Endometrial microvascular endothelial cells (primary cell): ENCODE measurements around the gene MBD3L2B. TPM values are rescaled to one million over a fixed set of nuclear protein-coding genes. Genes with fewer than 3 reads are reported as not detected.
"Not testable (repeated sequence)": the region's sequence is repeated elsewhere in the genome, so short reads cannot be mapped to it uniquely, and the experiment has no call there.

ENCODE experiments used
- in situ Hi-C: cut with HindIII; loops from 2 replicates; pipeline ENCODE4 v1.10.0; 2017; ENCODE audit warnings: low sequenced_read_pairs, low pct_unique_long_range_greater_than_20kb; ENCODE audit errors: inconsistent ontology term
- total RNA-seq: library from RNA; depleted of rRNA; stranded (reverse); fragments of >200 nt; gene quantifications from one replicate; pipeline ENCODE4 v1.2.3, GENCODE V29; 2015; ENCODE audit errors: inconsistent ontology term

MBD3L2B gene
- total RNA-seq, 1 donor from 2014 or later, result not detected

GRCh38 chr19:7028790-7029189 is 7.6 kb upstream of the MBD3L2B start:
- in situ Hi-C loops, result not testable (repeated sequence)

- in situ Hi-C loops, result no loop called here
These were observed 2.4 kb downstream of the MBD3L2B start for GRCh38 chr19:7018828-7019227.

DNA sequence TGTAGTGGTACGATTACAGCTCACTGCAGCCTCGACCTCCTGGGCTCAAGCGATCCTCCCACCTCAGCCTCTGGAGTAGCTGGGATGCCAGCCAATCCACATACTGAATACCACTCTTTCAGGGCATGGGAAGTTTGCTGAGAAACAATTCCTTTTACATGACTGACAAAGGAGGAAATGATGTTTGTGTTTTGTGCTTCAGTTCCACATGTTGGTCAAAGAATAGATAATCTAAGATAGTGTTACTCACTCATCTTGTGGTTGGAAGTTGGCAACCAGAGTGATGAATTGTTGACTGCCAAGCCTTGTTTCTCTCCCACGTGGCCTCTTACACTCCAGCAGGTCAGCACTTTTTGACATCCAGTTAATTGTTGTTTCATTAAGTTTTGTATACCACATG is 7.6 kb downstream of the MBD3L2B start:
- in situ Hi-C loops, result no loop called here

DNA sequence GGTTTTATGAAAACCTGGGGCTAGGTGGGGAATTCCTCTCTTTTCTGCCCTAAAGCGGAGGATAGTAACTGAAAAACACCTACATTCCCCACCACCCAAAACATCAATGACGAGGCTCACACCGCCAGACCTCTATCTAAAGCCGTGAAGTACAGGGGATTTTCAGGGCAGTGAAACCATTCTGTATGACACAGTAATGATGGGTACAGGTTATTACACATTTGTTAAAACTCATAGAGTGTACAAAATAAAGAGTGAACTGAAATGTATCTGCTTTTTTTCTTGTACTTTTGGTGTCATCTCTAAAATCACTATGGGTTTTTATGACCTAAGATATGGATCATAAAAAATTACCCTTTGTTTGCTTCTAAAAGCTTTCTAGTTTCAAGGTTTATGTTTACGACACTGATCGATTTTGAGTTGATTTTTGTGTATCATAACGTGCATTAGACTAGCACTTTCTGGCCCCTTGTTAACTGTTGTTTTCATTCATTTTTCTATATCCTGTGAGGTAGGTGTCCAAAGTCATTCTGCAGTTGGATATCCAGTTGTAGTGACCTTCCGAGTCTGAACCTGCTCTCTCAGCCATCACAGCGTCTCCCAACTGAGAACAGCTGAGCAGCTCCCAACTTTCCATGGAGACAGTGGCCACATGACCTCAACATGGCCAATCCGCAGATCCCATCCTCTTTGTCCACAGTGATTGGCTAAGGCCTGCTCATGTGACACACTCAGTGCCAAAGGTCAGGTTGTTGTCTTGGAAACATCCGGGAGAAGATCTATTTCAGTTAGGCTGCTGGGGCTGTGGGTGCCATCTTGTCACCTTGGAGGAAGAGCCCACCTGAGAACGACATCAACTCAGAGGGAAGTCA is 10.3 kb downstream of the MBD3L2B start:
- in situ Hi-C loops, result no loop called here

DNA sequence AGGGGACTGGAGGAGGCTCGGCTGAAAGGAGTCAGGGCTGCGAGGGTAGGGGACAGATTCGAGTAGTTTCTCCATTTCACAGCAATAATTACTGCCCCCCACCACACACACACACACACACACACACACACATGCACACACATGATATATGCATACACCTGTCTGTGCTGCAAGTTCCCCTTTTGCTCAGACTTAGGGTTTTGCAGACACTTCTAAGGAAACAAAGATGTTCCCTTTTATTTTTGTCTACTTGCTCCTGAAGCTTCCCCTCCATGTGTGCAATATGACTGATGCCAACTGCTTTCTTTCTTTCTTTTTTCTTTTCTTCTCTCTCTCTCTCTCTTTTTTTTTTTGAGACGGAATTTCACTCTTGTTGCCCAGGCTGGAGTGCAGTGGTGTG is 13.4 kb downstream of the MBD3L2B start:
- in situ Hi-C loops, result no loop called here

DNA sequence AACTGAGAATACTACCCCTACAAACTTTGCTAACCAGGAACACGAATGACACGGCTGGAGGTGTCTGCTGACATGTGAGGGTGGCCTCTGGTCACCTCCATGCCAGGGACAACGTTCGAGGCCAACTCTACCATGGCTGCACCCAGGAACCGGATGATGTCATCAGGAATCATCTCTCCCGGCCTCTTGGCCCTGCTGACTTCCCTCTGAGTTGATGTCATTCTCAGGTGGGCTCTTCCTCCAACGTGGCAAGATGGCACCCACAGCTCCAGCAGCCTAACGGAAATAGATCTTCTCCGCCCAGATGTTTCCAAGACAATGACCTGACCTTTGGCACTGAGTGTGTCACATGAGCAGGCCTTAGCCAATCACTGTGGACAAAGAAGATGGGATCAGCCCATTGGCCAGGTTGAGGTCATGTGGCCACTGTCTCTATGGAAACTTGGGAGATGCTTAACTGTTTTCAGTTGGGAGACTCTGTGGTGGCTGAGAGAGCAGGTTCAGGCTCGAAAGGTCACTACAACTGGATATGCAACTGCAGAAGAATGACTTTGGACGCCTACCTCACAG is 15.0 kb downstream of the MBD3L2B start:
- in situ Hi-C loops, result no loop called here

DNA sequence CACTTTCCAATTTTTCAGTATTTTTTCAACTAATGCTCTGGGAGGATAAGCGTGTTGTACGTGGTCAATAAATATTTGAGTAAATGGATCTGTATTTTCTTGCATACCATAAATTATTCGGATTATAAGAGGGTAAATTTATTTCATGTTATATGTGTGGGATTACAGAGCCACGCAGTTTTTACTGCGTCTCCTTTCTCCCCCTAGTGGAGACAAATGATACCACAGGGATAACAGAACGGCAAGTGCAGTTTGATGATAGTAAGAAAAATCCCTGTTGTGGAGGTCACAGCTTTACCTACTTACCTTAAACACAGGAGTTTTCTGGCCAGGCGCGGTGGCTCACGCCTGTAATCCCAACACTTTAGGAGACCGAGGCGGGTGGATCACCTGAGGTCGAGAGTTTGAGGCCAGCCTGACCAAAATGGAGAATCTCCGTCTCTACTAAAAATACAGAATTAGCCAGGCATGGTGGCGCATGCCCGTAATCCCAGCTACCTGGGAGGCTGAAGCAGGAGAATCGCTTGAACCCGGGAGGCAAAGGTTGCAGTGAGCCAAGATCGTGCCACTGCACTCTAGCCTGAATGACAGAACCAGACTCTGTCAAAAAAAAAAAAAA is 16.8 kb downstream of the MBD3L2B start:
- in situ Hi-C loops, result no loop called here

DNA sequence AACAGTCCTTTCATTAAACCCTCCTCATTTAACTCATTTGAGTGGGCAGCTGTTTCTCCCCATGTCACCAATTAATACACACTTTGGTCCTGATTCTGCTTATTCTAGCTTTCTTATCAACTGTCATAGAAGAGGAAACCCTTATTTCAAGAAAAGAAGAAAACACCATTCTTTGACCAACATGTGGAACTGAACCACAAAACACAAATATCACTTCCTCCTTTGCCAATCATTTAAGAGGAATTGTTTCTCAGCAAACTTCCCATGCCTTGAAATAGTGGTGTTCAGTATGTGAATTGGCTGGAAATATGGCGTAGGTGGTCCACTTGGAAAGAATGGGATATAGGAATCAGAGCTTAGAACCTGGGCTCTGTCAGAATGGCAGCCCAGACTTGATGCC is 20.4 kb downstream of the MBD3L2B start:
- in situ Hi-C loops, result no loop called here

GRCh38 chr19:7000333-7000732 is 20.9 kb downstream of the MBD3L2B start:
- in situ Hi-C loops, result no loop called here

- in situ Hi-C loops, result no loop called here
These were observed 21.3 kb downstream of the MBD3L2B start for GRCh38 chr19:6999933-7000332.

DNA sequence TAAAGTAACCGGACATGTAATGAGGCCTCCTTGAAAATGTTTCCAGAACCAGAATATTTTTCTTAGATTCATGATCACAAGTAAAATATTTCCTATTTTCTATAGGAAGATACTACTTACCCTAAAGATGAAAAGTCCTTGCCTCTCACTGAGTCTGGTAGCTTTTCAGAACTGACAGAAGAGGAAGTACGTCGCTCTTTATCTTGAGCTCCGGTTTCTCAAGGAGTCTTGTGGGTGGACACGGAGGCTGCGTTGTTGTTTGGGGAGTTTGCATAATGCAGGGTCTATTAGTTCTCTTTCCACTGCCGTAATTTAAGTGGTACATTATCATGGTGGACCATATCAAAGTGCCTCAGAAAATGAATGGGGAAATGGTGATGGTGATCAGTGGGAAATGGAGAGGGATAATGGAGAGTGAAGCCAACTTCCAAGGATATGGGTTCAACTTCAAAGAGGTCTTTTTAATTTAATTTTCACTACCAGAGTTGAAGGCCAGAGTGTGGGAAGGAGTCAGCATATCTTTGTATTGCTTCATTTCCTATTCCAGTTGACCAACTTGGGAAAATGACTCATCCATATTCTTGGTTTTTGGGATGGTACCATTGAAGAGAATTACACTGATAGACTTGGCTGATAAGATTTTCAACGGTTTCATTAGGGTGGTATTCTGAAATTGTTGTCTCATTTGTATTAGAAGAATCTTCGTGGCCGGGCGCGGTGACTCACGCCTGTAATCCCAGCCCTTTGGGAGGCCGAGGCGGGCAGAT is 23.4 kb downstream of the MBD3L2B start:
- in situ Hi-C loops, result no loop called here

DNA sequence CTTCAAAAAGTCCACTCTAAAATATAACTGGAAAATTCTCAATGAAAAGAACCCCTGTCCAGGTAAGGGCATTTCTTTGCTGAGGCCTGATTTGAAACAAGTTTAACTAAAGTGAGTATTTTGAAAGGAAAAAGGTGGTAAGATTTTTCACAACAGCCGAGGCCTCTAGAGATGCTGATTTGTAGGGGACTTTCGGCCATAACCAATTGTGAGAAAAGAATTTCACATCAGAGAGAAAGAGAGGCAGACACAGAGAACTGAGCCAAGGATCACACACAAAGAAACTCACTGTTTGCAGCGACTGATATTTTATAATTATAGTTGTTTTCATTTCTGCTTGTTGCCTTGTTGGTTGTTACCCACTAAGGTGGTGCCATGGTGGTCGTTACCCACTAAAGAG is 24.4 kb downstream of the MBD3L2B start:
- in situ Hi-C loops, result no loop called here

- in situ Hi-C loops, result no loop called here
These were observed 26.2 kb downstream of the MBD3L2B start for GRCh38 chr19:6995054-6995453.

GRCh38 chr19:6988257-6988656 is 33.0 kb downstream of the MBD3L2B start:
- in situ Hi-C loops, result no loop called here

GRCh38 chr19:6987850-6988249 is 33.4 kb downstream of the MBD3L2B start:
- in situ Hi-C loops, result no loop called here

DNA sequence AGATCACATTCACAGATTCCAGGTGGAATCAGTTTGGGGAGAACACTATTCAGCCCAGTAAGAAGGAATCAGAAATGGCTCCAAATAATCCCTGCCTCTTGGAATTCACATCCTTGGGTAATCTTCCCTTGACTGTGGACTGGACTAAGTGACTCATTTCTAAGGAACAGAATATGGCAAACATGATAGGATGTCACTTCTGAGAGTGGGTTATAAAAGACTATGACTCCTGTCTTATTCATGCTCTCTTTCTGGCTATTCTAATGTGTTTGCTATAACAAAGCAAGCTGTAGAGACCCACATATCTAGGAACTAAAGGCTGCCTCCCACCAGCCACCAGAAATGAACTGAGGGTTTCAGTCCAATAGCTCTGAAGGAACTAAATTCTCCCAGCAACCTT is 37.8 kb downstream of the MBD3L2B start:
- in situ Hi-C loops, result no loop called here

DNA sequence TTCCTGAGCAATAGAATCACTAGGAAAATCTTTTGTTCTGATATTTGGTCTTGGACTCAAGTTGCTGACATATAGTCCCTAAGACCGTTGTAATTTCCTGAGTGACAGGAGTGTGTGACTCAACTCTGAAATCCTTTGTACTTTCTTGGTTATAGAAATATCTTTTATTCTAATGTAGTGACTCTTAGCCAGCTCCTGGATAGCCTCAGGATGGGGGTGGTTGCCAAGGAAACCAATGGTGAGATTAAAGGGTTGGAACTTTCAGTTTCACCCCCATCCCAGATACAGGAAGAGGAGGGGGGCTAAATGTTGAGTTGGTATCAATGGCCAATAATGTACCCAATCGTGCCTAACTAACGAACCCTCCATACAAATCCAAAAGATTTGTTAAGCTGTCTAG is 41.8 kb downstream of the MBD3L2B start:
- in situ Hi-C loops, result no loop called here

DNA sequence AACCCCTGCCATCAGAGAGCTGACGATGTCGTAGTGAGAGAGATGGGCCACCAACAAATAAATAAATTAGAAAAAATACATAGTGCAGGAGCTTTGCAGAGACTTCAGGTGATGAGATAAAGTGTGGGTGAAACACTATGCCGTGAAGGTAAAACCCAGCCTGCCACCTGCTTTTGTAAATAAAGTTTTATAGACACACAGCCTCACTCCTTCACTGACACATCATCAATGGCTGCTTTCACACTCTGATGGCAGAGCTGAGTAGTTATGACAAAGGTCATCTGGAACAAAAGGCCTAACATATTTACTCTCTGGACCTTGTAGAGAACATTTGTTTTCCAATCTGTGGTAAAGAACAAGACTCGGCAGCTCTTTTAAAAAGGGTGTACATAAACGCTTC is 45.0 kb downstream of the MBD3L2B start:
- in situ Hi-C loops, result no loop called here

GRCh38 chr19:6971366-6971765 is 49.9 kb downstream of the MBD3L2B start:
- in situ Hi-C loops, result no loop called here
